Measurements from ENCODE around the gene MAGEC3.
A peak's percentile ranks its signal among the peaks of the same experiment; 100 is the strongest.
"Not testable (repeated sequence)": the region's sequence is repeated elsewhere in the genome, so short reads cannot be mapped to it uniquely, and the experiment has no call there.

The MAGEC3 gene, protein sequence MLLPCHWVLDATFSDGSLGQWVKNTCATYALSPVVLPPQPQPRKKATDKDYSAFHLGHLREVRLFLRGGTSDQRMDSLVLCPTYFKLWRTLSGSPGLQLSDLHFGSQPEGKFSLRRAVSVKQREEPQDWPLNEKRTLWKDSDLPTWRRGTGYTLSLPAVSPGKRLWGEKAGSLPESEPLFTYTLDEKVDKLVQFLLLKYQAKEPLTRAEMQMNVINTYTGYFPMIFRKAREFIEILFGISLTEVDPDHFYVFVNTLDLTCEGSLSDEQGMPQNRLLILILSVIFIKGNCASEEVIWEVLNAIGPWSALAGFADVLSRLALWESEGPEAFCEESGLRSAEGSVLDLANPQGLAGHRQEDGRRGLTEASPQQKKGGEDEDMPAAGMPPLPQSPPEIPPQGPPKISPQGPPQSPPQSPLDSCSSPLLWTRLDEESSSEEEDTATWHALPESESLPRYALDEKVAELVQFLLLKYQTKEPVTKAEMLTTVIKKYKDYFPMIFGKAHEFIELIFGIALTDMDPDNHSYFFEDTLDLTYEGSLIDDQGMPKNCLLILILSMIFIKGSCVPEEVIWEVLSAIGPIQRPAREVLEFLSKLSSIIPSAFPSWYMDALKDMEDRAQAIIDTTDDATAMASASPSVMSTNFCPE

DNA sequence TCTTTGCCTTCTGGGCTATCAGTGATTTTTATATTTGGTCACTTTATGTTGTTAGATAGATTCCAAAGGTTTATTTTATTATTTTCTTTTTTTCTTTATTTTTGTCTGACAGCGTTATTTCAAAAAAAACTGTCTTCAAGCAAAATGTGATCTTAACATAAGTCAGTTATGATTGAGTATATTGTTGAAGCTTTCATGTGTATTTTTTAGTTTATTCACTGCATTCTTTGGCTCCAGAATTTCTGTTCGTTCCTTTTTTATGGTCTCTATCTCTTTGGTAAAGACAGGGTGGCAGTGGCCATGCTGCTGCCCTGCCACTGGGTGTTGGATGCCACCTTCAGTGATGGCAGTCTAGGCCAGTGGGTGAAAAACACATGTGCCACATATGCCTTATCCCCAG, at the start of gene MAGEC3:
Gene MAGEC3, plus strand, starts transcription at position 301 of the 400 bp plus-strand sequence. Its CDS starts 0 bp downstream, at position 301.
- no peak for DNase-seq

DNA sequence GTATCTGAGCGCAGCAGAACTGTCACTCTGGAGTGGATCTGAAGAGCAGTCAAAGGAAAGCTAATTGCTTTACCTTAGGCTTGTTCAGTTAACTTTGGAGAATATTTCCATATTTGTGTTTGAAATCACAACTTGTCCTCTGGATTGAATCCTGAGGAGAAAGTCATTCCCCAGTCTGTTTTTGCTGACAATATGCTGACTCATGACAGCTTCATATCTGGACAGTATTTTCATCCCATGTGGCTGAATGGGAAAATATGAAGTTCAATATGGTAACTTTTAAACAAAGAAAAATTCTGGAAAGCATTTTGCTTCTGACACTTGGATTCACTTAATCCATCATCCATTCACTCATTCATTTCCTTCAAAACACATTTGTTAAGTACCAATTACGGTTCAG, 46.3 kb upstream of the MAGEC3 start:
- no peak for DNase-seq

DNA sequence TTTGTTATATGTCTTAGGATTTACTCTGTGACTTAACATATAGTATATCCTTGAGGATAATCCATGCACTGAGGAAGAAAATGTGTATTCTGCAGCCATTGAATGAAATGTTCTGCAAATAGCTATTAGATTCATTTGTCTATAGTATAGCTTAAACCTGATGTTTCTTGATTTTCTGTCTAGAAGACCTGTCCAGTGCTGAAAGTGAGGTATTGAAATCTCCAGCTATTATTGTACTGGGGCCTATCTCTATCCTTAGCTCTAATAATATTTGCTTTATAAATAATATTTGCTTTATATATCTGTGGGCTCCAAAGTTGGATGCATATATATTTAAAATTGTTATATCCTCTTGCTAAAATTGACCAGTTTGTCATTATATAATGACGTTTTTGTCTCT, 26.7 kb upstream of the MAGEC3 start:
- no peak for DNase-seq

DNA sequence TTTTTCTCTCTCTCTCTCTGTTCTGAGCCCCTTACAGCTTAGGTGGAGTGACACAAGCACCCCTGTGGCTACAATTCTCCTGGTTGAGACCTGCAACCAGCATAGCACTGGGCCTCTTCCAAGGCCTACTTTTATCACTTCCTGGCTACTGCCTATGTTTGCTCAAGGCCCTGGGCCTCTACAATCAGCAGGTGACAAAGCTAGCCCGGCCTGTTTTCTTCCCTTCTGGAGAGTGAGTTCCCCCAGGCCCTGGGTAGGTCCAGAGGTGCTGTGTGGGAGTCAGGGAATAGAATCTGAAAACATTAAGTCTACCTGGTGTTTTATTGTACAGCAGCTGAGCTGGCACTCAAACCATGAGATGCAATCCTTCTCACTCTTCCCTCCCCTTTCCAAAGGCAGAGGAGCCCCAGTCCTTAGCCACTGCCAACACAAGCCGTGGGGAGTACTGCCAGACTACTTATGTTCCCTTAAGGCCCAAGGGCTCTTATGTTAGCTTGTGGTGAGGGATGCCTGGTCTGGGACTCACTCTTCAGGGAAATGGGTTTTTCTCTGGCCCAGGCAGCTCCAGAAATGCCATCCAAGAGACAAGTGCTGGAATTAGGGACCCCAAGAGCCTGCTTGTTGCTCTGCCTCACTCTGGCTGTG, 23.8 kb upstream of the MAGEC3 start:
- no peak for DNase-seq

DNA sequence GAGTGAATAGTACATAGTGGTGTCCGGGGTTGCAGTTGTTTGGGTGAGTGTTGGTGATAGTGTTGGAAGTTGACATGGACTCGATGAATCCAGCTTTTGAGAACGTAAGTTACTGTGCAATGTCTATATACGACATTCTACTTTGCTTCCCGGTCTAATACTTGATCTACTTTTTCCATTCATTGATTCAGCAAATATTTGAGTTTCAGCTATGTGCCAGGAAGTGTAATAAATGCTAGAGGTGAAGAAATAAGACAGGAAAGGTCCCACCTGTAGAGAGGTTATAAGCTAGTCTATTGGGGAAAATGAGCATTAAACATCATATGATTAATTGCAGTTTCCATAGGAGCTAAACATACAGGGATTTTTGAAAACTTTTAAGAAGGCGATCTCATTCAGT, 22.2 kb upstream of the MAGEC3 start:
- no peak for DNase-seq

DNA sequence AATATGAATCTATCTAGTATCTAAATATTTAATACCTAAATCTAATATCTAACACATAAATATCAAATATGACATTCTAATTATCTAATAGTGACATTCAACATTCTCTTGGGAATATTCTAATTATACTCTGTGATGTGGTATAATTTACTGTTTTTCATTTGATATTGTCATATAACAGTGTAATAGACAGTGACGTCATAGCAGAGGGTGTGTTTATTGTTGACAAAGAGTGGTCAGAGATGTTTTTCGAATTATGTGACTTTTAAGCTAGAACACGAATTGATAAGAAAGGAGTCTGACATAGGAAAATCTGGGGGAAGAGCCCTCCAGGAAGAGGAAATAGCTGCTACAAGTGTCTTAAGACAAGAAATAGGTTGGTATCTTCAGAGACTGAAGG, 5.9 kb upstream of the MAGEC3 start:
- DNase-seq, result no peak

DNA sequence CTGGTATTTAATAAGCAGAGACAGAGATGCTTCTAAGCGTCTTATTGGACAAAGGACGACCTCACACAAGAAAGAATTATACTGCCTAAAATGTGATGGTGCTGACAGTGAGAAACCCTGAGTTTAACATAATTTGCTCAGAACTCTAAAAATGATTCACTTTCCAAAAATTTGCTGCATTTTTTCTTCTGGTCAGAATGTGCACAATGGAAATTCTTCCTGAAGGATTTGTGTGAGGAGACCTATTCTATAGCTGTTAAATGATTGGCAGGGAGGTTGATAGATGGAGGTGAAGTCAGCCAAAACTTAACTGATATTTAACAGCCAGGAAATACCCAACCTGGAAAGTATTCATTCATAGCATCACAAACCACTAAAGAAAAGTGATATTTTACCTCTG, 1.7 kb downstream of the MAGEC3 start:
- DNase-seq, result peak; percentile 2

DNA sequence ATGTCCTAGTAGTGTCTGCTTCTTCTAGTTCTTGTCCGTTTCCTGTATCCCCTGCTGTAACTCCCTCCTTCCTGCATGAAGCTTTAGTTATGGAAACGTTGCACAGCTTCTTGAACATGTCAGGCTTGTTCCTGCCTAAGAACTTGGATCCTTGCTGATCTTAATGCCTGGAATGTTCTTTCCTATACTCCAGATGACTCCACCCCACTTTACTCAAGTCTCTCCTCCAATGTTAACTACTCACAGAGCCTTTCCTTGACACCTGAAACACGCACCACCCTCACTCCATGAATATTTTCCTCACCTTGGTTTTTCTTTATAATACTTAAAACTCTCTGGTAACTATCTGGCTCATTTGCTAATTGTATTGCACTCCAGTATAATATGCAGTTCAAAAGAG, 19.4 kb downstream of the MAGEC3 start:
- no peak for DNase-seq

DNA sequence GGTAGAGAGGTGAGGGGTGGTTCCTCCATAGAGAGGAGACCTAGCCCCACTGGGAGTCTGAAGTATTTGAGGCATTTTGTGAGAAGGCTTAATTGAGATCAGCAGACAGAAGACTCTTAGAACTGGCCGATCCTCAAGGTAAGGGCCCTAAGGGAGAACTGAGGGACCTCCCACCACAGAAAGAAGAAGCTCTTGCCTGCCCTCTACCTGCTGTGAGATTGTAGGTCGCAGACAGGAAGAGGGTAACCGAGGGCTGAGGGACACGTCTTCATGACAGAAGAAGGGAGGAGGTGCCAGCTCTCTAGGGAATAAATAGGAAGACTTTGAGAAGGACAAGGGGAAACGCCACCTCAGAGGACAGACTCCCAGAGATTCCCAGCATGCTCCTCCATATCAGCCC, 41.5 kb downstream of the MAGEC3 start:
- DNase-seq, result no peak

DNA sequence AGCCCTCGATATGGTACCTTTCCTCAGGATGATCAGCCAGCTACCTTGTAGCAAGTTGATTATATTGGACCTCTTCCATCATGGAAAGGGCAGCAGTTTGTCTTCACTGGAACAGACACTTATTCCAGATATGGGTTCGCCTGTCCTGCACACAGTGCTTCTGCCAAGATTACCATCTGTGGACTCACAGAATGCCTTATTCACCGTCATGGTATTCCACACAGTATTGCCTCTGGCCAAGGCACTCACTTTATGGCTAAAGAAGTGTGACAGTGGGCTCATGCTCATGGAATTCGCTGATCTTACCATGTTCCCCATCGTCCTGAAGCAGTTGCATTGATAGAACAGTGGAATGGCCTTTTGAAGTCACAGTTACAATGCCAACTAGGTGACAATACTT, 50.7 kb downstream of the MAGEC3 start:
- DNase-seq, result not testable (repeated sequence)

DNA sequence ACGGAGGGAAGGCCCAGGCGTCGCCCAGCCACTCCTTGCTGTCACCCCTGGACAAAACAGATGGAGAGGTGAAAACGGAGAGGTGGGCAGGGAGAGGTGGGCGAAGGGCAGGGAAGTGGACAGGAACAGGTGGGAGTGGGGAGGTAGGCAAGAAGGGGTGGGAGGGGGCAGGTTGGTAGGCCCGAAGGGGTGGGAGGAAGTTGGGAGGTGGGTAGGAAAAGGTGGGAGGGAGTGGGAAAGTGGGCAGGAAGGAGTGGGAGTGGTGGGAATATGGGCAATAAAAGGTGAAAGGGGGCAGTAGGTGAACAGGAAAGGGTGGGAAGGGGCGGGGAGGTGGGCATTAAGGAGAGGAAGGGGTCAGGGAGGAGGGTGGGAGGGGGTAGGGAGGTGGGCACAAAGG, 56.6 kb downstream of the MAGEC3 start:
- no peak for DNase-seq

DNA sequence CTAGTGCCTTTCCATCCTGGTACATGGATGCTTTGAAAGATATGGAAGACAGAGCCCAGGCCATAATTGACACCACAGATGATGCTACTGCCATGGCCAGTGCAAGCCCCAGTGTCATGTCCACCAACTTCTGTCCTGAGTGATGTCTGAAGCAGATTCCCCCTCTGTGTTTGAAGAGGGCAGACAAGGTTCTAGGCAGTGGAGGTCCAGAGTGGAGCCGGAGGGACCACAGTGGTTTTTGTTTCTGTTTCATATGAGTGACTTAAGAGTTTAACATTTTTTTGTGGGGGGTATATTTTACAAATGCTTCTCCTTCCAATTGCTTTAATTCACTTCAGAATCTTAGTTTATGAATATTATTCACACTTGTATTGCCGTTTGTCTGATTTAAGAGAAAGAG, 59.6 kb downstream of the MAGEC3 start:
- no peak for DNase-seq

DNA sequence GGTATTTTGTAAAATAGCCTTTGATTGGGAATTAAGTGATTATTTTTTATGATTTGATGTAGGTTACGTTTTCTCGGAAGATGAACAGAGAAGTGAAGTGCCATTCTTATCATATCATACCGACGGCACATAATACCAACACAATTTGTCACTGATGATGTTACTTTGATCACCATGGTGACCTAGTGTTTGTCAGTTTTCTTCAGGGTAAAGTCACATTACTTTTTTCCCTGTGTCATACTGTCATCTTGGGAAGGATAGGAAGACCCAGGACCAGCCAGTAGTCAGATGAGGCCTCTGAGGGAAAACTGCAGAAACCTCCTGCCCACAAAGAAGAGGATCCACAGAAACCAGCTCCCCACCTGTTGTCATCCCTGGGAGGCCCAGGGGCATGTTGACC, 64.2 kb downstream of the MAGEC3 start:
- DNase-seq, result no peak

DNA sequence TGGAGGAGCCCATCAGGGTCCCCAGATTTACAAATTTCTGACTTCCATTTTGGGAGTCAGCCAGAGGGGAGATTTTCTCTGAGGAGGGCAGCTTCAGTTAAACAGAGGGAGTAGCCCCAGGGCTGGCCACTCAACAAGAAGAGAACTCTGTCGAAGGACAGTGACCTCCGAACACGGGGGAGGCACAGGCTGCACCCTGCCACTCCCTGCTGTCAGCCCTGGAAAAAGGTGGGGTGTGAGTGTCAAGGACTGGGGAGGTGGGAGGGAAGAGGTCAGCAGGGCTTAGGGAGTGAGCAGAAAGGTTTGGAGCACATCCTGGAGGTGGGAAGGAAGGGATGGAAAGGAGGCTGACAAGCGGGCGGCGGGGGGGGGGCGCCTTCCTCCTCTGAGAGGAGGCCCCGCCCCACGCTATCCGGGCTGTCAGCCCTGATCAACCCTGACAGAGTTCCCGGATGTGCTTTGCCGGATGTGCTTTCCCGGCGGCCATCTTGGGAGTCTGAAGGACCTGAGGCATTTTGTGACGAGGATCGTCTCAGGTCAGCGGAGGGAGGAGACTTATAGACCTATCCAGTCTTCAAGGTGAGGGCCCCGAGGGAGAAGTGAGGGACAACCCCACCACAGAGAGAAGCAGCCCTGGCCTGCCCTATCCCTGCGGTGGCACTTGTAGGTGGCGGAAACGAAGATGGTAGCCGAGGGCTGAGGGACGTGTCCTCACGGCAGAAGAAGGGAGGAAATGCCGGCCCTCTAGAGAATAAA, 65.5 kb downstream of the MAGEC3 start, which contains the start of gene MAGEC1:
Gene MAGEC1, plus strand, starts transcription at position 495 of the 756 bp plus-strand sequence. CDS start 1,179 bp downstream, outside the sequence.
- DNase-seq, result no peak

DNA sequence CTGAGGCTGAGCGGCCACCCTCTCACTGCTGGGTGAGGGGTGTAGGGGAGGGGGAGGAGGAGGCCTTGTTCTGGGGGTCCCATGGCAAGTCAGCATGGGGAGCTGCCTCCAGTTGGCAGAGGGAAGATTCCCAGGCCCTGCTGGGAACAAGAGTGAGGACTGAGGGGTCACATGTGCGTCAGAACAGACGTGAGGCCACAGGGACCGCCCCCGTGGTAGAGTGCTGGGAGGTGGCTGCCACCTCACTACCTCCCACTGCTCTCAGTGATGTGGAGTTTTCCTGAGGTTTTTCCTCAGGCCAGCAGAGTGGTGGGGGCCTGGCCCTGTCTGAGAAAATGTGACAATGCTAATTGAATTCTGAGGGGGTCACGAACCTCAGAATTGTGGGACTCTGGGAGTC, 66.1 kb downstream of the MAGEC3 start:
- DNase-seq, result no peak

DNA sequence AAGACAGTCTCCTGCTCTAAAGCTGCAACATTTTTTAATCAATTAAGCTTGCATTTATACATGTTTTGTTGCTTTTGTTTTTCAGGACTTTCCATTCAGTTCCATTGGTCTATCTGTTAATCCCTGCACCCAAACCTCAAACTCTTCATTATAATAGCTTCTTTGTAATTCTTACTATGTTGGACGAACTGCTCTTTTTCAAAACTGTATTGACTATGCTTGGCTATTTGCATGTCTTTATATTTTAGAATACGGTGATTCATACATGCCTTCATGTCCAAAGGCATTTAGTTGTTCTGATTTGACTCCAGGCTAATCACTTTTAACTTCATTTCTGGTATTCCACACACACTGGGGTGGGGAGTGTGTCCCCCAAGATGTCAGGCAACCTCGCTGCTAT, 79.7 kb downstream of the MAGEC3 start:
- no peak for DNase-seq

DNA sequence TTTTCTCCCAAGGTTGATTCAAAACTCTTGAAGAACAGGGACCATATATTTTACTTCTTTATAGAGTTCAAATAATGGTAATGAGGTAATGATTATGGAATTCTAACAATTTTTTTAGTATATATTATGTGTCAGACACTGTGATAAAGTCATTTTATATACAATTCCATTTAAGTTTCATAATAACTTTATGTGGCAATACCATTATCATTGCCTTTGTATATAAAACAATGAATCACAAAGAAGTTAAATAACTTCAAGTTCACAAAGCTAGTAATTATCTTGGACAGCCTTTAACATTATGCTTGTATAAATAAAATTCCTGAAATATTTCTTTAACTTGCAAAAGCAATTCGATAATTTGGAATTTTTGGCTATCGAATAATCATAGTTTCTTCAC, 86.2 kb downstream of the MAGEC3 start:
- DNase-seq, result no peak

DNA sequence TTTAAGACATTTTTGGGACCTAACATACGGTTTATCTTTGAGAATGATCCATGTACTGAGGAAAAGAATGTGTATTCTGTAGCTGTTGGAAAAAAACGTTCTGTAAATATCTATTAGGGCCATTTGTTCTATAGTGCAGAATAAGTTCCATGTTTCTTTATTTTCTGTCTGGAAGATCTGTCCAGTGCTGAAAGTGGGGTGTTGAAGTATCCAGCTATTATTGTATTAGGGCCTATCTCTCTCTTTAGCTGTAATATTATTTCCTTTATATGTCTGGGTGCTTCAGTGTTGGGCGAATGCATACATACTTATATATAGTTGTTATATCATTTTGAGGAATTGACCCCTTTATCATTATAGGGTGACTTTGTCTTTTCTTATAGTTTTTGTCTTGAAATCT, 90.3 kb downstream of the MAGEC3 start:
- DNase-seq, result no peak

DNA sequence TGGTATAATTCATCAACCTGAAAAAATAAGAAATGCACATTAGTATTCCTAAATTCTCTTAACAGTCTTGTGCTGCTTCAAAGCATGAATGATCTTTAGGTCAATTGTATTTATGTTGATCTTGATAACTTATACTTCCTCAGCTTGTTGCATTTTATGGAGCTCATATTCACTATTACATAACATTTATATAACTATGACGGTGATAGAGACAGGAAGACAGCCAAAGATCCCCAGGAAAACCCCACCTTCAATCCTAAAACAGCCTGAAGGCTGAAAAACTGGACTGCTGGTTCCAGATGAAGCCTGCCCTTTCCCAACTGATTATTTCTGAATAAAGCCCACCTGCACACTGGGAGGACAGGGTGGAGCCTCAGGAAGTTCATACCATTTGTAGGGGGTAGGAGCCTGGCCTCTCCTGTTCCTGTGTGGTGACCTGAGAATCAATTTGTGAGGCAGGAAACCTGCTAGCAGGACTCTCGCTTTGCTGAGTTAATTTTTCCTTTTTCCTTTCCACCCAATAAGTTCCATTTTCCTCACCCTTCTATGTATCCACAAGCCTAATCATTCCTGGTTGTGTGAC, 96.0 kb downstream of the MAGEC3 start:
- DNase-seq, result no peak

DNA sequence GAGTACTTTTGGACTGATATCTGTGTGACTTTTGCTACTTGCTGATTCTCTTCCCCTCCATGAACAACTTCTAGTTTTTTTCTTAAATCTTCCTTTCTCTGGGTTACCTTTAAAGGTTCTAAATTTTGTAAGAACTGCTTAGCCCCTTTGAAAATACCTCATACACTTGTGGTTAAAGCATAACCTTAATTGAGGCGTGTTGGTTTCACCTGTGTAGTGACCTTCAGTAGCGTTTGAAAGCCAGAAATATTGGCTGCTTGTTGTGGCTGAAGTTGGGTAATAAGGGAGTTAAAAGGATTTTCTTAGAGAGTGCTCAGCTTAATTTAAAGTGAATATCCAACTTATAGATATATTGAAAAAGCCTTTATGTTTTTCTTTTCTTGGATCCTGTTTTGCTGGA, 97.5 kb downstream of the MAGEC3 start:
- no peak for DNase-seq

DNA sequence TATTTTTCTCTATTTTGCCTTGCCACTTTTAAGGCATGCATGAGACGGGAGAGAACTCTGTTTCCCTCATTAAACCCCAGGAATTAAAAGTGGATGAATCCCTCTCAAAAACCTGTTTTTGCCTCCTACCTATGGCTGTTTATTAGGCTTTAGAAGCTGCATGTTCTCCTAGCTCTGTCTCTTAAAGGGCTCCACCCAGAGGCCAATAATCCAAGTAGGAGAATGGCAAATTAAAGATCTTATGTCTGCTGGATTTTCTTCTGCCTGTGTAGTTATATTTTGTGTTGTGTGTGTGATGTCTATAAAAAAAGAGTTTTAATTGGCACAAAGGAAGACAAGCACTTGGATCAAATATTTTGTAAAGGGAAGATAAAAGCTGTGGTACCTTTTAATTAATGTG, 98.0 kb downstream of the MAGEC3 start:
- DNase-seq, result no peak

DNA sequence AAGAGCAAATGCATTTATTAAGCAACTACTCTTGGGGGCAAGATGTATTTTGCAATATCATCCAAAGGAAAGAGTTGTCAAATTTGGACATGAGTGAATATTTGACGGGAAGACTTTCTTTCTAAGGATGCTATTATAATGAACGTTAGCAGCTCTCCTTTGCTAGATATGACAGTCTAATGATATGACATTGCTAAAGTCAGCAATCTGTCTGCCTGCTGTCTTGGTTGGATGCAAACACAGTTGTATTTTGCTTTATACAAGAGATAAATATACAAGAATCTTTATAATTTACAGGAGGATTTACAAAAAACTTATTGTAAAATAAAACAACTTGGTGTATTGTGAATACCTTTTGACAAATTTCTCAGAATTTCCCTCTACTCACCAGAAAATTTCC, 103.1 kb downstream of the MAGEC3 start:
- DNase-seq, result no peak

DNA sequence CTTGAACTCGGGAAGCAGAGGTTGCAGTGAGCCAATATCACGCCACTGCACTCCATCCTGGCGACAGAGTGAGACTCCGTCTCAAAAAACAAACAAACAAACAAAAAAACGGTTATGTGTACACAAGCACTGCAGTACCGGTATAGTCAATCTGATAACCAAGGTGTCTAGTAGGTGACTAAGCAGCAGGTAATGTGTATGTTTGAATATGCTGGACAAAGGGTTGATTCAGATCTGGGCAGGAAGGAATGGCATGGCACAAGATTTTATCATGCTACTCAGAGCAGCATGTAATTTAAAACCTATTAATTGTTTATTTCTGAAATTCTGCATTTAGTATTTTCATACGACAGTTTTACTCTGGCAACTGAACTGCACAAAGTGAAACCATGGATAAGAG, 107.3 kb downstream of the MAGEC3 start:
- DNase-seq, result no peak
